HG02852 (cell line): Measurements from ENCODE around the gene NLRP12.
"Not testable (repeated sequence)": the region's sequence is repeated elsewhere in the genome, so short reads cannot be mapped to it uniquely, and the experiment has no call there.

Experiments
- ATAC-seq: cut with Tn5 transposase; IDR thresholded peaks from one replicate; pipeline ENCODE4 v1.9.1; 2021; ENCODE audit warnings: mild to moderate bottlenecking, moderate library complexity; ENCODE audit not compliant: unreplicated experiment

The NLRP12 gene

GRCh38 chr19:53824134-53824611 is at the start of gene NLRP12:
NLRP12 (minus strand) TSS chr19:53824314; CDS start chr19:53824174, 140 bp downstream.
- ATAC-seq, result no peak

- no peak for ATAC-seq
Measured at GRCh38 chr19:53872762-53873161, 48.6 kb upstream of the NLRP12 start.

- no peak for ATAC-seq
Measured at GRCh38 chr19:53871454-53871853, 47.3 kb upstream of the NLRP12 start.

GRCh38 chr19:53870485-53870844 is 46.4 kb upstream of the NLRP12 start:
- no peak for ATAC-seq

- not testable (repeated sequence) for ATAC-seq
Measured at GRCh38 chr19:53869805-53870484, 45.8 kb upstream of the NLRP12 start.

GRCh38 chr19:53868892-53869804 is 45.0 kb upstream of the NLRP12 start:
- ATAC-seq, result peak; percentile 46

GRCh38 chr19:53868091-53868891 is 44.2 kb upstream of the NLRP12 start:
- ATAC-seq, result no peak

- peak; percentile 67 for ATAC-seq
Measured at GRCh38 chr19:53867225-53868090, 43.3 kb upstream of the NLRP12 start, which contains the start of gene MYADM. MYADM (plus strand) TSS chr19:53867883; CDS start chr19:53873530, 5,647 bp downstream.

GRCh38 chr19:53866865-53867224 is 42.7 kb upstream of the NLRP12 start:
- ATAC-seq, result no peak

- no peak for ATAC-seq
Measured at GRCh38 chr19:53865918-53866864, 42.1 kb upstream of the NLRP12 start.

- ATAC-seq, result no peak
Measured at GRCh38 chr19:53865523-53865917, 41.4 kb upstream of the NLRP12 start.

GRCh38 chr19:53864308-53864836 is 40.3 kb upstream of the NLRP12 start:
- ATAC-seq, result no peak

GRCh38 chr19:53853707-53854106 is 29.6 kb upstream of the NLRP12 start:
- ATAC-seq, result no peak

- ATAC-seq, result no peak
Measured at GRCh38 chr19:53849237-53849676, 25.1 kb upstream of the NLRP12 start.

GRCh38 chr19:53847555-53847954 is 23.4 kb upstream of the NLRP12 start:
- ATAC-seq, result no peak

- no peak for ATAC-seq
Measured at GRCh38 chr19:53844849-53845246, 20.7 kb upstream of the NLRP12 start.

- not testable (repeated sequence) for ATAC-seq
Measured at GRCh38 chr19:53840914-53841313, 16.8 kb upstream of the NLRP12 start.

GRCh38 chr19:53840241-53840640 is 16.1 kb upstream of the NLRP12 start:
- not testable (repeated sequence) for ATAC-seq

GRCh38 chr19:53838446-53838845 is 14.3 kb upstream of the NLRP12 start:
- ATAC-seq, result not testable (repeated sequence)
